Astrocyte (in vitro differentiated cells and primary cell): Measurements from ENCODE around the gene CBFA2T2. TPM values are rescaled to one million over a fixed set of nuclear protein-coding genes. Genes with fewer than 3 reads are reported as not detected.

Experiments used
- DNase-seq: peaks from one replicate; pipeline ENCODE4 v3.0.0-alpha.2; 2010; ENCODE audit warnings: low read depth
- FAIRE-seq: peaks from 2 replicates; lab custom pipeline; 2011; peaks lifted over from hg19 to GRCh38; lab: Jason Lieb, UNC
- H2AFZ ChIP-seq: 2 replicates; pipeline ENCODE4 v1.6.0; 2012; ENCODE audit warnings: low read depth, low read length, inconsistent platforms
- H3K27ac ChIP-seq: 2 replicates; pipeline ENCODE4 v1.5.1; 2011; ENCODE audit warnings: low read depth, low read length, inconsistent platforms
- H3K27me3 ChIP-seq: 2 replicates; pipeline ENCODE4 v1.6.0; 2011; ENCODE audit warnings: low read length, inconsistent platforms; ENCODE audit not compliant: insufficient read depth
- H3K36me3 ChIP-seq: 2 replicates; pipeline ENCODE4 v1.5.1; 2011; ENCODE audit warnings: low read length, inconsistent platforms; ENCODE audit not compliant: insufficient read depth
- H3K4me1 ChIP-seq: 2 replicates; pipeline ENCODE4 v1.5.1; 2011; ENCODE audit warnings: low read length, inconsistent platforms; ENCODE audit not compliant: insufficient read depth
- H3K4me2 ChIP-seq: 2 replicates; pipeline ENCODE4 v1.6.0; 2012; ENCODE audit warnings: low read length, inconsistent platforms
- H3K4me3 ChIP-seq: 2 replicates; pipeline ENCODE4 v1.5.1; 2011; ENCODE audit warnings: low read depth, mild to moderate bottlenecking, low read length, inconsistent platforms; ENCODE audit not compliant: insufficient read depth
- H3K79me2 ChIP-seq: 2 replicates; pipeline ENCODE4 v1.6.0; 2012; ENCODE audit warnings: mild to moderate bottlenecking, low read length, inconsistent platforms; ENCODE audit not compliant: insufficient read depth
- H3K9ac ChIP-seq: 2 replicates; pipeline ENCODE4 v1.6.0; 2012; ENCODE audit warnings: mild to moderate bottlenecking, low read length, inconsistent platforms
- H3K9me3 ChIP-seq: 2 replicates; pipeline ENCODE4 v1.5.1; 2012; ENCODE audit warnings: low read depth, mild to moderate bottlenecking, low read length, inconsistent platforms; ENCODE audit not compliant: insufficient read depth
- H4K20me1 ChIP-seq: 2 replicates; pipeline ENCODE4 v1.6.0; 2012; ENCODE audit warnings: low read length, inconsistent platforms; ENCODE audit not compliant: insufficient read depth
- H3K27ac Mint-ChIP-seq: one replicate; pipeline ENCODE4 v1.8.0; 2021; ENCODE audit warnings: mild to moderate bottlenecking, mixed read lengths; ENCODE audit not compliant: unreplicated experiment
- H3K27me3 Mint-ChIP-seq: one replicate; pipeline ENCODE4 v1.8.0; 2021; ENCODE audit warnings: low read depth, mixed read lengths; ENCODE audit not compliant: unreplicated experiment
- H3K36me3 Mint-ChIP-seq: one replicate; pipeline ENCODE4 v1.8.0; 2021; ENCODE audit warnings: low read depth, mixed read lengths; ENCODE audit not compliant: unreplicated experiment
- H3K4me1 Mint-ChIP-seq: one replicate; pipeline ENCODE4 v1.8.0; 2021; ENCODE audit warnings: low read depth, mixed read lengths; ENCODE audit not compliant: unreplicated experiment
- H3K4me3 Mint-ChIP-seq: one replicate; pipeline ENCODE4 v1.8.0; 2021; ENCODE audit warnings: mild to moderate bottlenecking, moderate library complexity, mixed read lengths; ENCODE audit not compliant: unreplicated experiment
- H3K9me3 Mint-ChIP-seq: one replicate; pipeline ENCODE4 v1.8.0; 2021; ENCODE audit warnings: mild to moderate bottlenecking, mixed read lengths; ENCODE audit not compliant: unreplicated experiment
- CTCF ChIP-seq: IDR thresholded peaks from 2 replicates; pipeline ENCODE4 v1.5.1; 2011; ENCODE audit warnings: low read depth, mild to moderate bottlenecking, inconsistent platforms, low read length, moderate library complexity; ENCODE audit not compliant: insufficient read depth
- EZH2 ChIP-seq: IDR thresholded peaks from 2 replicates; pipeline ENCODE4 v1.6.1; 2012; ENCODE audit warnings: mild to moderate bottlenecking, low read length, inconsistent platforms; ENCODE audit not compliant: insufficient read depth
- total RNA-seq: library from RNA; stranded (reverse); gene quantifications from 2 replicates; pipeline ENCODE4 v1.2.1, GENCODE V29; 2021

CBFA2T2 gene
- total RNA-seq, 1 donor from 2014 or later: 14.6 TPM

DNA sequence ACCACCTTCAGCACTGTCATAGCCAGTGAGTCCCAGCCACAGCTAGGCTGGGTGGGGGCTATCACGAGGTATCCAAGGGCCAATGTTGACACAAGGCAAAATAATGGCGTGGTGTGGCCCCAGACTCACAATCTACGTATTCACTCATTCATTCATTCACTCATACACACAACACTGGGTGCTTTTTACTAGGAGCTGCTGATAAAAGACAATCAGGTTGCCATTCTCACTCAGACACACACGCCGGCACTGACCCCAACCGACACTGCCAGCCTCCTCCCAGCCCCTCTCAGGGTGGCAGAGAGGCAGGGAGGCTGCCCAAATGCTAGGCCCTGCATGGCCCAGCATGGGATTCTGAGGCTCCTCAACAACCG lies 170.8 kb downstream of the CBFA2T2 start:
- Mint-ChIP-seq H3K27ac (no peak overlapping the region), H3K9me3 (no peaks in the 10 kb centered on the region), H3K4me3 (no peak overlapping the region), H3K4me1 (peaks cover 13% of the 10 kb centered on the region), H3K36me3 (no peaks in the 10 kb centered on the region), H3K27me3 (no peaks in the 10 kb centered on the region)
- H3K27me3 ChIP-seq: no peaks in the 10 kb centered on the region
- H2AFZ ChIP-seq: no peak overlapping the region
- H3K4me1 ChIP-seq: peaks cover 7% of the 10 kb centered on the region
- no peaks in the 10 kb centered on the region for H4K20me1 ChIP-seq
- no peak overlapping the region for H3K4me3 ChIP-seq
- H3K36me3 ChIP-seq: no peaks in the 10 kb centered on the region
- DNase-seq (no peak), FAIRE-seq (no peak)
- H3K27ac ChIP-seq: no peak overlapping the region
- no peak overlapping the region for H3K9ac ChIP-seq
- no peak overlapping the region for H3K4me2 ChIP-seq
- no peaks in the 10 kb centered on the region for H3K9me3 ChIP-seq
- no peaks in the 10 kb centered on the region for H3K79me2 ChIP-seq
- no peak for TF ChIP-seq CTCF
- TF ChIP-seq EZH2: no peak

- no peaks in the 10 kb centered on the region for H3K36me3 Mint-ChIP-seq
- peak within 1 kb of the TSS; percentile 34 for H3K27ac Mint-ChIP-seq
- peaks cover 20% of the 10 kb centered on the region for H3K4me1 Mint-ChIP-seq
- no peaks in the 10 kb centered on the region for H3K9me3 Mint-ChIP-seq
- Histone ChIP-seq H3K4me3 (peak within 1 kb of the TSS; percentile 75), H3K4me1 (peaks cover 12% of the 10 kb centered on the region), H3K9me3 (no peaks in the 10 kb centered on the region), H4K20me1 (no peaks in the 10 kb centered on the region), H3K27ac (no peak within 1 kb of the TSS), H2AFZ (peak within 1 kb of the TSS; percentile 97), H3K4me2 (peak within 1 kb of the TSS; percentile 91), H3K36me3 (no peaks in the 10 kb centered on the region), H3K27me3 (no peaks in the 10 kb centered on the region), H3K9ac (peak within 1 kb of the TSS; percentile 86), H3K79me2 (no peaks in the 10 kb centered on the region)
- DNase-seq (no peak), FAIRE-seq (no peak)
- H3K4me3 Mint-ChIP-seq: peak within 1 kb of the TSS; percentile 82
- TF ChIP-seq CTCF: no peak
- TF ChIP-seq EZH2: no peak
- no peaks in the 10 kb centered on the region for H3K27me3 Mint-ChIP-seq
Measured at GRCh38 chr20:33662172-33662571, 172.3 kb downstream of the CBFA2T2 start, which contains the start of gene C20orf144. TSS of gene C20orf144 (plus strand) at chr20:33662327. CDS start at chr20:33662346, 19 bp downstream.
